ENCODE data around the gene HOXC5.

Gene HOXC5

DNA sequence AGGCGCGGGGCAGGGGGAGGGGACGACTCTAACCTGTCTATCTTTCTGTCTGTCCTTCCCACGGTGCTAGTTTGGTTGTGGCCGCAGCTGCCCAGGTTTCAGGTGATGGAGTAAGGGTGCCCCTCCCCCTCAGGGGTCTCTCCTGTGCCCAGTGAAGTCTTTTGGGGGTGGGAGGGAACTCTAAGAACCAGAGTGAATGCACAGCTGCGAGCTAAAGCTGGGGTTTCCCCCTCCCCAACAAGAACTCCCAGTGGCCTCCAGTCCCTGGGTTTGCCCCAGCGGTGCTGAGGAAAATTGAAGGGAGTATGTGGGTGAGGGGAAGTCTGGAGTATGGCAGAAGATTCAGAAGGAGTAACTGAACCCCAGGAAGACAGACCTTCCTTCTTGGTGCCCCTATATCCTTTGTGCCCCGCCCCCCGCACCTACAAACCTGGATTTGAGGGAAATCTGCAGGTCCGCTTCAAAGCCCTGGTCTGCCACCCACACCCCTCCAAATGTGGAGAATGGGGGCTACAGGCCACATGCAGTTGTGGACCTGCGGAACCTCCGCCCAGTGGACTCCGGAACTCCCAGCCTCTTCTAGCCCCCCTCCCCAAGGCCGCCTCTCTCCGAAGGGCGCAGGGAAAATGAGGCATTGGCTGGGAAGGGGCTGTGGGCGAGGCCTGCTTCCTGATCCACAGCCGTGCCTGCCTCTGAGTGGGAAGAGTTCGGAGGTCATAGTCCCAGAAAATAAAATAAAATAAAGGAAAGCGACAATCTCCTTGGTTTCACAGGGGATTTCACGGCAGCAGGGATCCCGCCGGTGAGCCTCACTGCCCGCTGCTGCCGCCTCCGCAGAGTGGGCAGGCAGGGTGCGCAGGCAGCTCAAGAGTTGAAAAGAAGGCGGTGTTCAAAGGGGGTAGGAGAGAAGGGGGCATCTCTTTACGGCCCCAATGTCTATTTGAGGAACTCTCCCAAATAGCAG is 36.3 kb upstream of the HOXC5 start:
- peak overlapping the region; percentile 2; the same call in 1 of the 2 replicates for H3K4me3 ChIP-seq (ENCODE audit: control insufficient read depth, low read depth, low read length)

DNA sequence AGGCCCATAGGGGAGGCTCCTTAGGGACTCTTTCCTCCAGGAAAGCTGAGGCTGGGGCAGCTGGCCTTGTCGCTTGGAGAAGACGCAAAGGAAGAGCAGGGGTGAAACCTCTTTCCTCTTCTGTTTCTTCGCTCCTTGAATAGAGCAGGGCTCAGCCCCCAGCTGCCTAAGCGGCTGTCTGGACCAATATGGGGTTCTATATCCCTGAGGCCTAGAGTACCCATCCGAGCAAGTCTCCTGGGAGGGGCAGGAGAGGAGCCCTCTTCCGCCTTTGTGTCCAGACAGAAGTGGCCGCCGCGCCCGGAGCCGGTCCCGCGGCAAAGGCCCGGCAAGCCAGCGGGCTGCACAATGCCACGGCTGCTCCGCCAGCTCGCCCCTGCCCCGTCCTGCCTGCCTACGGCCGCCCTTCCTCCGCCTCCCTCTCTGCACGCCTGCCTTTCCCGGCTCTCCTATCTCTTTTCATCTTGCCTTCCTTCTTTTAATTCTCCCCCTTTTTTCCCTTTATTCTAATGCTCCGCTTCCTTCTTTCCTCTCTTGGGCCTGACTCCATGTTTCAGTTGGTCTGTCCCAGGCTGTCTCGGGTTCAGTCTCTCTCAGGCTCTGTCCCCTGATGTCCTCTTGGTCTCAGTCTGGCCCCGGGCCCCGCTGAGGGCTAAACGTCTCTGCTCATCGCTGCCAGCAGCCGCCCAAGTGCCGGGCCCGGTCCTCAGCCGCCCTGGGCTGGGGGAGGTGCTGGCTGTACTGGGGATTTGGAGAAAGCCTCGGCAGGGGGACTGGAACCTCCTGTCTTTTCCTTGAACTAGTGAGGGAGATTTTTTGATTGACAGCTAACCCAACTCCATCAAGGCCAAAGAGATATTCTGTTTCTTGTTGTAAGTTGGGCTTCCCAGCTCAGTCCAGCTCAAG is 35.4 kb upstream of the HOXC5 start:
- TF ChIP-seq, protein P1, sequence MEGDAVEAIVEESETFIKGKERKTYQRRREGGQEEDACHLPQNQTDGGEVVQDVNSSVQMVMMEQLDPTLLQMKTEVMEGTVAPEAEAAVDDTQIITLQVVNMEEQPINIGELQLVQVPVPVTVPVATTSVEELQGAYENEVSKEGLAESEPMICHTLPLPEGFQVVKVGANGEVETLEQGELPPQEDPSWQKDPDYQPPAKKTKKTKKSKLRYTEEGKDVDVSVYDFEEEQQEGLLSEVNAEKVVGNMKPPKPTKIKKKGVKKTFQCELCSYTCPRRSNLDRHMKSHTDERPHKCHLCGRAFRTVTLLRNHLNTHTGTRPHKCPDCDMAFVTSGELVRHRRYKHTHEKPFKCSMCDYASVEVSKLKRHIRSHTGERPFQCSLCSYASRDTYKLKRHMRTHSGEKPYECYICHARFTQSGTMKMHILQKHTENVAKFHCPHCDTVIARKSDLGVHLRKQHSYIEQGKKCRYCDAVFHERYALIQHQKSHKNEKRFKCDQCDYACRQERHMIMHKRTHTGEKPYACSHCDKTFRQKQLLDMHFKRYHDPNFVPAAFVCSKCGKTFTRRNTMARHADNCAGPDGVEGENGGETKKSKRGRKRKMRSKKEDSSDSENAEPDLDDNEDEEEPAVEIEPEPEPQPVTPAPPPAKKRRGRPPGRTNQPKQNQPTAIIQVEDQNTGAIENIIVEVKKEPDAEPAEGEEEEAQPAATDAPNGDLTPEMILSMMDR (IDR thresholded peaks at IDR 0.05; ENCODE audit: control insufficient read depth, insufficient read depth, low read depth, low read length, missing control alignments), result no peak
- H3K4me3 ChIP-seq (ENCODE audit: control insufficient read depth, low read depth, low read length), result no peak overlapping the region
- DNase-seq (ENCODE audit: low read depth), result no peak

More for the DNA sequence above, 36.3 kb upstream of the HOXC5 start:
- DNase-seq (ENCODE audit: low read depth), result no peak
- TF ChIP-seq, protein P1 (IDR thresholded peaks at IDR 0.05; ENCODE audit: control insufficient read depth, insufficient read depth, low read depth, low read length, missing control alignments), result no peak

DNA sequence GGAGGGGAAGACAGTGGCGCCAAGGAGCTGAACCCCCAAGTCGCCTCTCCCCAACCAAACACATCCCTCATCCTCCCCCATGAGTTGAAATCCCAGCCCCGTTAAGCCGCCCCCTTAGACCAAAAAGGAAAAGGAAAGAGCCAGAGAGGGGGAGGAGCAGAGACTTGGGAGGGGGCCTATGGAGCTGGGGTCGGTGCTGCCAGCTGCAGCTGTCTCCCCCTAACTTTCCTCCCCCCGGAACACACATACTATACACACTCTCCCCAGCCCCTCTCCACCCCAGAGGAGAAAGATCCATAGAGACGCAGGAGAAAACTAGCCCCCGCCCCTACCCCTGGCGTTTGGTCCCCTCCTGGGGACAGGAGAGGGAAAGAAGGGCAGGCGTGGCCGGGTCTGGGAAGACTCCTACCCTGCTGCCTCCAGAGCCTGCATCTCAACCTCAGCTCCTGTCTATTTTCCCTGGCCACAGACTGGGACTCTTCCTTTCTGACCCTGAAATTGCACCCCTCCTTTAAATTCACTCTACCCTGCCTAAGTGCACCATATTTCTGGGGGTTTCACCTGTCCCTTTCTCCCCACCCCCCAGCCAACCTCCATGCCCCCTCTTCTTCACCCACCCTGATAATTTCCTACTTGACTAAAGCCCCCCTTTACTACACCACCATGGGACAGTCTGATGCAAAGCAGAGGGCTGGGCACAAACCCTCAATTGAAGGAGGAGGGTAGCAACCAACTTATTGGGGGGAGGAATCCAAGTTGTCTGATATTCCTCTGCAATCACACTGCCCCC is 34.5 kb upstream of the HOXC5 start:
- no peak for DNase-seq (ENCODE audit: low read depth)
- H3K4me3 ChIP-seq (ENCODE audit: control insufficient read depth, low read depth, low read length), result no peak overlapping the region
- TF ChIP-seq, protein P1 (IDR thresholded peaks at IDR 0.05; ENCODE audit: control insufficient read depth, insufficient read depth, low read depth, low read length, missing control alignments), result no peak

DNA sequence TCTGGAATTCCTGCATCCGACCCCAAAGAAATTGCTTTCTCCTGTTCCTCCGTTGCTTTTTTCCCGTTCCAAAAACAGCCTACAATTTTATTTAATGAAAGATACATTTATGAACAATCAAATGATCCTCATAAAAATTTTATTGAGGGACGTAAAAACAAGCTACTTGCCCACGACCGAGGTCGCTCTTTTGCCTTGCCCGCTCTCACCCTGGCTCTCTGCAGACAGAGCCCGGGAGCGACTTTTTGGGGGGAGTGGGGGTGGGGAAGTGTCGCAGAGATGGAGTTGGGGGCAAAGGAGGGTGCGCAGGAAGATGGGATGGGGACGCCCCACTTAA is 34.0 kb upstream of the HOXC5 start:
- no peak for DNase-seq (ENCODE audit: low read depth)
- H3K4me3 ChIP-seq (ENCODE audit: control insufficient read depth, low read depth, low read length), result no peak overlapping the region; the same call in 1 of the 2 replicates
- TF ChIP-seq, protein P1 (IDR thresholded peaks at IDR 0.05; ENCODE audit: control insufficient read depth, insufficient read depth, low read depth, low read length, missing control alignments), result no peak

DNA sequence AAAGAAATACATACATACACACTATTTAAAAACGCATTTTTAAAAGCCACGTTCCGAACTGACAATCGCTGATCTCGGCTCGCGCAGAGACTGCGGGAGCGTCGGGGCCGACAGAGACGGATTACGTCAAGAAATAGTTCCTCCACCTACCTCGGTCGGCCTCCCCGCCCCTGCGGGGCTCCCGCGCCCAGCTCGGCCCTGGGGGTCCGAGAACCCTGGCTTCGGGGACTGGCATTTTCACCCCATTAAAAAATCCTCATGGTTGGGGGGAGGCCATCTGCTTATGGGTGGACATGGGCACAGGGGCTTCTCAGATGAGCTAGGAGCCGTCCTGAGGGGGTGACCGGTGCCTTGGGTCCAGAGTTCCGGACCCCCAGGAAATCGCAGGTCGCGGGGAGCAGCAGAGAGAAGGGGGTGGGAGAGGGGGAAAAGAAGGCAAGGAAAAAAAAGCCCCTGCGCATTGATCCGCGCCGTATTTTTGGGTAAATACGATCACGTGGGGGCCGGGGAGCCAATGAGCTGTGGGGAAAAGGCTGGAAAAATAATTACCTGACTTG is 33.2 kb upstream of the HOXC5 start:
- TF ChIP-seq, protein P1 (IDR thresholded peaks at IDR 0.05; ENCODE audit: control insufficient read depth, insufficient read depth, low read depth, low read length, missing control alignments), result no peak
- DNase-seq (ENCODE audit: low read depth), result no peak
- H3K4me3 ChIP-seq (ENCODE audit: control insufficient read depth, low read depth, low read length), result peak overlapping the region; percentile 86
